T-helper 2 cell treated with Interferon-gamma antibody and Interleukin-4, amounts not matched to agents 100 ng/mL and 5 ng/mL, for 36 hours (primary cell): ENCODE data around the gene EPN3. TPM values are rescaled to one million over a fixed set of nuclear protein-coding genes. Genes with fewer than 3 reads are reported as not detected.

Source experiments
- intact Hi-C: fragments of 100-400 bp; cut with micrococcal nuclease; formaldehyde crosslinking; loops from one replicate; pipeline ENCODE4 v1.15.1; 2023
- total RNA-seq: library from RNA; stranded (reverse); gene quantifications from 2 replicates; pipeline ENCODE4 v1.2.3, GENCODE V29; 2022

EPN3 gene
- not detected in 2 replicates for total RNA-seq

GRCh38 chr17:50532452-50533024, at the start of gene EPN3:
Gene EPN3, plus strand, starts transcription at chr17:50532735. Its CDS starts 3,822 bp downstream, at chr17:50536557.
- intact Hi-C loops, result no loop called here

- intact Hi-C loops, result loop anchor here (2.0 kb wide), 1 partner anchor 26 kb away; the partner anchor contains the start of gene MYCBPAP
Measured at GRCh38 chr17:50483266-50483665, 49.3 kb upstream of the EPN3 start.

- intact Hi-C loops, result no loop called here
Measured at GRCh38 chr17:50484386-50485155, 48.0 kb upstream of the EPN3 start.

- intact Hi-C loops, result no loop called here
Measured at GRCh38 chr17:50487213-50488096, 45.1 kb upstream of the EPN3 start.

- intact Hi-C loops, result no loop called here
Measured at GRCh38 chr17:50488880-50489279, 43.7 kb upstream of the EPN3 start.

- intact Hi-C loops, result no loop called here
Measured at GRCh38 chr17:50491505-50491904, 41.0 kb upstream of the EPN3 start.

GRCh38 chr17:50492214-50492613, 40.3 kb upstream of the EPN3 start:
- intact Hi-C loops, result no loop called here

GRCh38 chr17:50493744-50494143, 38.8 kb upstream of the EPN3 start:
- intact Hi-C loops, result no loop called here

GRCh38 chr17:50495217-50495823, 37.2 kb upstream of the EPN3 start:
- intact Hi-C loops, result no loop called here

GRCh38 chr17:50495918-50496317, 36.6 kb upstream of the EPN3 start:
- intact Hi-C loops, result no loop called here

GRCh38 chr17:50498021-50498874, 34.3 kb upstream of the EPN3 start:
- intact Hi-C loops, result no loop called here

GRCh38 chr17:50499270-50499669, 33.3 kb upstream of the EPN3 start:
- intact Hi-C loops, result no loop called here

- intact Hi-C loops, result no loop called here
Measured at GRCh38 chr17:50499721-50500120, 32.8 kb upstream of the EPN3 start.

- intact Hi-C loops, result no loop called here
Measured at GRCh38 chr17:50501054-50501453, 31.5 kb upstream of the EPN3 start.

- intact Hi-C loops, result no loop called here
Measured at GRCh38 chr17:50502301-50502990, 30.1 kb upstream of the EPN3 start.

GRCh38 chr17:50505591-50506130, 26.9 kb upstream of the EPN3 start:
- intact Hi-C loops, result no loop called here

- intact Hi-C loops, result no loop called here
Measured at GRCh38 chr17:50506298-50506697, 26.2 kb upstream of the EPN3 start.

GRCh38 chr17:50507871-50508572, 24.5 kb upstream of the EPN3 start, which contains the start of gene MYCBPAP:
Gene MYCBPAP, plus strand, starts transcription at chr17:50508439. Its CDS starts 236 bp downstream, at chr17:50508675.
- intact Hi-C loops, result loop anchor here (2.0 kb wide), 2 partner anchors 25 to 35 kb away; no protein-coding TSS in a partner anchor
